Upper lobe of left lung (tissue), 4 donors: ENCODE results near the gene DNTTIP2.

Experiments used
- EP300 ChIP-seq, 4 donors: sonication (generic); formaldehyde crosslinking; IDR thresholded peaks; one replicate each; pipeline ENCODE4 v1.5.1; 2017; ENCODE audit warnings: antibody characterized with exemption in 4 of 4, control low read depth in 2 of 4
- POLR2A ChIP-seq, 4 donors: fragments of 450-650 bp; IDR thresholded peaks; one replicate each; pipeline ENCODE4 v1.5.1; 2016 to 2017; ENCODE audit warnings: antibody characterized with exemption in 4 of 4, mild to moderate bottlenecking in 2 of 4
- TF ChIP-seq, protein P1 (sequence below), 6 experiments: fragments of 450-650 bp in 4 of 6; fragments of 200-600 bp in 2 of 6; sonication (generic) in 2 of 6; IDR thresholded peaks; one replicate each; pipeline ENCODE4 v1.5.1; 2016 to 2019; ENCODE audit warnings: antibody characterized with exemption in 6 of 6

DNA sequence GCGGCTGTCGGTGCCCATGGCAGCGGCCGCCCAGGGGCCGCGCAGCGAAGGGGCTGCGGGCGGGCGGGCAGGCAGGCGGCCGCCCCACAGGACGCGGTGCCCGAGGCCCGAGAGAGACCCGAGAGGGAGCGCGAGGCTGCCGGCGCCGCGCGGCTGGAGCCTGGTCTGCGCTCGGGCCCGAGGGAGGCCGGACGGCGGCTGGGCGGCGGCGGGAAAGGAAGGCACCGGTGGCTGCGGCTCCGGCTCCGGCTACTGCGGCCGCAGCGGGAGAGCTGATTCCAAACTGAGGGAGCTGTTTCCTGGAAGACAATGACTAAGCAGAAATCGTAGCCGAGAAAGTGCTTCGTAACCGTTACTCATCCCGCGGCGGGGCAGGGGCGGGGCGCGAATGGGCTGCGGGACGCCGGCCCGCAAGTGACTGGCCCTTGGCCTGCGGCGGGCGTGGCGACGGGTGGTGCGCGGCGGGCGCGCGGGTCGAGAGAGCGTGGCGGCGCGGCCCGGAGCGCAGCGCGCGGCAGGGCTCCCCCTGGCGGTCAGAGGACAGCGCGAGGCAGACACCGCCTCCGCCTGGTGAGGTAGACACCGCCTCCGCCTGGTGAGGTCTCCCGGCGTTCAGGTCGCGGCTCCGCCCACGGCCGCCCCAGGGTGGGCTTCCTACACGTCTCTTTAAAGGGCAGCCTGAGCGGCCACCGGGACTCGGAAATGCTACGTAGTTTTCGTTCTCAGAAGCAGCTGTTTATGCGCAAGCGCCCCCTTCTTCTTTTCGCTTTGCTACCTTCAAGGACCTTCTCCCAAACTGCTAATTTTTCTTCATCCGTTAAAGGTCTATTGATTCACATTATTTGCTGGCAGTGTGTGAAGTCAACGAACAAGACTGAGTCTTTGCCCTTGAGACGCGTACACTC, 30.4 kb upstream of the DNTTIP2 start, which contains the start of gene GCLM:
- TF ChIP-seq, protein P1, sequence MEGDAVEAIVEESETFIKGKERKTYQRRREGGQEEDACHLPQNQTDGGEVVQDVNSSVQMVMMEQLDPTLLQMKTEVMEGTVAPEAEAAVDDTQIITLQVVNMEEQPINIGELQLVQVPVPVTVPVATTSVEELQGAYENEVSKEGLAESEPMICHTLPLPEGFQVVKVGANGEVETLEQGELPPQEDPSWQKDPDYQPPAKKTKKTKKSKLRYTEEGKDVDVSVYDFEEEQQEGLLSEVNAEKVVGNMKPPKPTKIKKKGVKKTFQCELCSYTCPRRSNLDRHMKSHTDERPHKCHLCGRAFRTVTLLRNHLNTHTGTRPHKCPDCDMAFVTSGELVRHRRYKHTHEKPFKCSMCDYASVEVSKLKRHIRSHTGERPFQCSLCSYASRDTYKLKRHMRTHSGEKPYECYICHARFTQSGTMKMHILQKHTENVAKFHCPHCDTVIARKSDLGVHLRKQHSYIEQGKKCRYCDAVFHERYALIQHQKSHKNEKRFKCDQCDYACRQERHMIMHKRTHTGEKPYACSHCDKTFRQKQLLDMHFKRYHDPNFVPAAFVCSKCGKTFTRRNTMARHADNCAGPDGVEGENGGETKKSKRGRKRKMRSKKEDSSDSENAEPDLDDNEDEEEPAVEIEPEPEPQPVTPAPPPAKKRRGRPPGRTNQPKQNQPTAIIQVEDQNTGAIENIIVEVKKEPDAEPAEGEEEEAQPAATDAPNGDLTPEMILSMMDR (IDR thresholded peaks at IDR 0.05): peak; percentile 96 to 99 (median 98)
- TF ChIP-seq POLR2A (IDR thresholded peaks at IDR 0.05): peak in 3 of 4 donors; percentile 49 to 70 (median 60)
- peak in 1 of 4 donors; percentile 43 for TF ChIP-seq EP300 (IDR thresholded peaks at IDR 0.05)
